Stimulated activated CD8-positive, alpha-beta memory T cell treated with anti-CD3 and anti-CD28 coated beads, Interleukin-15, amount 100 ng/mL, for 1 hour (primary cell): ENCODE measurements around the gene EGFLAM.
"Not testable (repeated sequence)": the region's sequence is repeated elsewhere in the genome, so short reads cannot be mapped to it uniquely, and the experiment has no call there.

Source experiments
- DNase-seq: peaks from one replicate; pipeline ENCODE4 v3.0.0-alpha.2; 2020; ENCODE audit warnings: low read depth

EGFLAM gene

DNA sequence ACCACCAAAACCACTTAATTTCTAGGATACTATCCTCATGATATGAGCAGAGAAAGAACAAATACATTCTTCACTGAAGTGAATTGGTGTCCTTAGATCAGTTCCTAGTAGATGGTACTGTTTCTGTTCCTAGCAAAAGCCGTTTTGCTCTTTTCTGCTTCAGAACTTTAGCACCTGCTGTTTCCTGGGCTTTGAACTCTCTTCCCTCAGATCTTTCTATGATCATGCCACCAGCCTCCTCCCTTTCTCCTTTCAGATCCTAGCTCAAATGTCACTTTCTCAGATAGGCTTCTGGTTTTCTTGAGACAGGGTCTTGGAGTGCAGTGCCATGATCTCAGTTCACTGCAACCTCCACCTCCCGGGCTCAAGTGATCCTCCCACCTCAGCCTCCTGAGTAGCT lies 118.0 kb downstream of the EGFLAM start:
- DNase-seq, result no peak

DNA sequence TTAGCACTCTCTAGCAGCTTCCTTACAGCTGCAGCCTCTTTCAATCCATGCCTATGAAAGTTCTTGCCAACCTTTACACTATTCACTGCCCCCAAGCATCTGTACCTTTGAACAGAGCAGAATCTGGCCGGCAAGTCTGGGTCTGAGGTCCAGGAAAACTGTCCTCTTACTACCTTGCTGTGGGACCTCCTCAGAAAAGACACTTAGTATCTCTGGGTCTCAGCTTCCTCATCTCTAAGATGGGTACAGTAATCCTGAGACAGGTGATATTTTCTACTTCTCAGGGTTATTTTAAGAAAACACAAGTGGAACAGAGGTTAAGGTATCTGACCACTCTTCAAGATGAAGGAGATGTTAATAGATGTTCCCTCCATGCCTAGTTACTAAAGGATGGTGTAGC lies 120.2 kb downstream of the EGFLAM start:
- DNase-seq, result no peak

DNA sequence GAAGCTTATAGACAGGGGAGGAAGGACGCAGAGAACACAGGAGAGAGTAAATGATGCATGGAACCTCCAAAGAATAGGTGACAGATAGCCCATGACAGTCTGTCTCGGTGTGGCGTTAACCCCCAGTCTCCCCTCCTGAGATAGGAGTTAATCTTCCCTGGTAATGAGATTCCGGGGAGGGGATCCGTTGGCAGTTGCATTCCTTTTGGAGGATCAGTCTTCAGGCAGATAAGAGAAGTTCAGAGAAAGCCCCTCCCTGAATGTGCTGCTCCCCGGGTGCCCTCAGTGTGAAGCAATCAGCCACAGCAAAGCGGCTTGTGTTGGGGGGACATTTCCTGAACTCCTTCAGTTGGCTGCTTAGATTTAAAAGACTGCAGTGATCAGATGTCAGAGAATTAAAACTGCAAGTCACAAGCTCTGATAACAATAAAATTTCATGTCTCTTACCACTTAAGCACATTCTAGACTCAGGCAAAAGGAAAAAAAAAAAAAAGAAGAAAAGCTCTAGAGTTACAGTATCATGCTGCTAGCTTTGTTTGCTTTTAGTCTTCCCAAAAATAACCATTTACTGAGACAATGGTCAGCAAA lies 121.1 kb downstream of the EGFLAM start:
- DNase-seq, result no peak

DNA sequence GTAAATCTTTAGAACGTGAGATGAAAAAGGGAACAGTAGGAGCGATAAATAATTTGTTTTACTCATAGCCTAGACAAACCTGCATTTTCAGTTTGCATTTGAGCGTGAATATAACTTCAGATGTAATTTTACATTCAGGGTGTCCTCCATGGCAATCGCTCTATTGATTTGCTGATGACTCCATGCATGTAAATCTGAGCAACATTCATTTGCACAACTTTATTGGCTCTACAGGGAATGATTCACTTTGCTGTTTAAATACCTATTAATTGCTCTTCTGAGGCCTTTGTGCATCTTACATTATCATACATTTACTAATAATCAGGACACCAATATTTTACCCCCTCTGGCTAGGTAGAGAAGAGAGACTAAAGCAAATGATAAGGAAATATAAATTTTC lies 122.2 kb downstream of the EGFLAM start:
- no peak for DNase-seq

DNA sequence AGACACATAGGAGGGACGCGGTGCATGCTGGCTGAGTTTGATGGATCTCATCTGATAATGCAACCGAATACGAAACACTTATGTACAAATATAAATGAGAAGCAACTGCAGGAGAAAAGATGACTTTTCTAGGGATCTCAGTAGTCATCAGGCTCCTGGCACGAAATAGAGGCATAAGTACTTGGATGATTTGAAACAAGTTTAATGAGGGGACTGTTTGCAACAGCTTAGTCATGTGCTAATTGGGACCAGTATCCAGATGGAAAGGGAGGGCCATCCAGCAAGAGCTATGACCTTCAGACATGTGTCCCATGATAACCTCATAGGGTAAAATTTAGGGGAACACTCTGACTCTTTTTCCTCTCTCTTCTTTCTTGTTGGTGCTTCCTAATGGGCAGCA lies 123.0 kb downstream of the EGFLAM start:
- no peak for DNase-seq

DNA sequence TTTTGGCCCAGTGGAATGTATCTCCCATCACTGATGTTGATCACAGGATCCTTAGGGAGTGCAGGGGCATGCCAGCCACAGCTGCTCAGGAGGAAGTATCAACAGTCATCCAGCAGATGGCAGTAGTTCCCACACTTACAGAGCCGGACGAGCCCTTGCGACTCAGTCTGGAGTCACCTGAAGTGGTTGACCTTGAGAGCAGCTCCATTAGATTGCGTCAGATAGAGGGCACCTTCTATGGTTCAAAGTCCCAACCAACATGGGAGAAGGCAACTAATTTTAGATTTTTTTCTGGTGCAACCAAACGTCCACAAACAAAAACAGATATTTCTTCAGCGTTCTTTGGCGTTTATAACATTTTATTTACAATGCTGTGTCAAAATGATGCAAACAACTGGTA lies 124.5 kb downstream of the EGFLAM start:
- peak; percentile 16 for DNase-seq

DNA sequence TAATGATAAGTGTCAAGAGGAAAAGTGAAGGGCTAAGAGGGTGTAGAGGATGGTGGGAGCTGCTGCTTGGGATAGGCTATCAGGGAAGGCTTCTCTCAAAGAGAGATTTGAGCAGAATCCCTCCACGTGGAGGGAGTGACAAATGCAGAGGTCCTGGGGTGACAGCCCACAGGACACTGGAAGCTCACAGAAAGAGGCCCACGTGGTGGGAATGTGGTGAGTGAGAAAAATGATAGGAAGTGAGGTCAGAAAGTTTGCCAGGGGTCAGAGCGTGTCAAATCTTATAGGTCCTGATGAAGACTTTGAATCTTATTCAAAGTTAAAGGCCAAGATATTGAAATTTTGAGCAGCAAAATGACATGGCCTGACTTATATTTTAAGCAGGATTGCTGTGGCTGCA lies 125.3 kb downstream of the EGFLAM start:
- no peak for DNase-seq

DNA sequence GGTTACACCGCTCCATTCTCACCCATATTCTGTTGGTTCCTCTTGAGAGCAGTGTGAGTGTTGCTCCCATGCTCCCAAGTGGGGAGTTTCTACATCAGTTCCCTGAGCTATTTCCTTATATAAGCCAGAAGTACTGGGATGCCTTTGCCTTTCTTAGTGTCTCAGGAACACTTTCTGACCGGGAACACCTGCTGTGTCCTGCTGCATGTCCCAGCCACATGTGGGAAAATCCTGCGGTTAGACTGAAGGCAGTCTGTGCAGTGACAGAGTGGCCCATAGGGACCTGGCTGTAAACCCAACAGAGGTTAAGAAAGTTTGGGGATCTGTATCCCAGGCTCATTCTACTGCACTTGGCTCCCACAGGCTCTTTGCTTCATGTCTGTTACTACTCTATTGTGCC lies 126.0 kb downstream of the EGFLAM start:
- DNase-seq, result no peak

DNA sequence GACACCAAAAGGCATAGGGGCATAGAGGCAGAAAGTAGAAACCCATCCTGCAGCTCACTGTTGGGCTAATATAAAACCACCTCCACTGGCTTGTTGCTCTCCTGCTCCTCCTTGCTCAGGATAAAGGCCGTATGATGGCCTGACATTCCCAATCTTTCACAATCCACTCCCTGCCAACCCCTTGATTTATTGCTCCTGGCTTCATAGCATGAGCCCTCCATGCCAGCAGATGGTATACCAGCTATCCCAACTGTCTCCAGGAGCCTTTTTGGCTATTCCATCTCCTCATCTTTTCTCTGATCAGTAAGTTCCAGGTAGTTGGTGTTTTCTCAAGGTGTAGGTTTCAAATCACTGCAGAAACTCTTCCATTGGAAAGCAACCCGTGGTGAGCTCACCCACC lies 128.8 kb downstream of the EGFLAM start:
- DNase-seq, result no peak

DNA sequence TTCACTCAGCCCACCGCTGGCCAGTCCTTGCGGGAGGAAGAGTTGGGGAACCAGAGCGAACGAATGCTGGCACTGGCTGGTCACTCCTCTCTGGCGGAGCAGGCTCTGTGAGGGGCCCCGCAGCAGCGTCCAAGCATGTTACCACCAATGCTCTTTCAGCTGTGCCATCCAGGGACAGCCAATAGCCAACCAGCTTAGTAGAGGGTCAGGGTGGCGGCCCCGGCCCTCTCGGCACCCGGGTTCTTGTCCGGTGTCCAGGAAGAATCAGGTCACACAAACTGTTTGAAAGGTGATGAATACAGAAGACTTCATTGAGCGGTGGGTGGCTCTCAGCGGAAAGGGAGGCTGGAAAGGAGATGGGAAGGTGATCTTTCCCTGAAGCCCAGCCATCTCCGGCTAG lies 135.3 kb downstream of the EGFLAM start:
- no peak for DNase-seq

DNA sequence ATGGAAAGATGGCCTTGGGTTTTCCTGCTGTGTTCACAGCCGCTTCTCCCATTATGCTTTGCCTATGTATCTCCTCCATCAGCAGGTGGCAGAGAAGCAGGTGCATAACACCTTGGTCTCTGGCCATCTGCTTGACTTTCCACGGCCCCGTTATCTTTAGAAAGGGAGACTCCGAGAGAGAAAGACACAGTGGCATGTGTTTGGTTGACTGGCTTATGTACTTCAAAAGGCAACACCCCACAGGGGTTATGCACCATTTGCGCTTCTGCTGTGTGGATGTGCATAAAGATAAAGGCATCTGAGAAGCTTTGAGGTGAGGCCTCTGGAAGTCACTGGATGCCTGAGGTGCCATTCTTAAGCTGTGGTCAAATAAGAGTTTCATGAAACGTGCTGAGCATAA lies 138.4 kb downstream of the EGFLAM start:
- DNase-seq, result no peak

DNA sequence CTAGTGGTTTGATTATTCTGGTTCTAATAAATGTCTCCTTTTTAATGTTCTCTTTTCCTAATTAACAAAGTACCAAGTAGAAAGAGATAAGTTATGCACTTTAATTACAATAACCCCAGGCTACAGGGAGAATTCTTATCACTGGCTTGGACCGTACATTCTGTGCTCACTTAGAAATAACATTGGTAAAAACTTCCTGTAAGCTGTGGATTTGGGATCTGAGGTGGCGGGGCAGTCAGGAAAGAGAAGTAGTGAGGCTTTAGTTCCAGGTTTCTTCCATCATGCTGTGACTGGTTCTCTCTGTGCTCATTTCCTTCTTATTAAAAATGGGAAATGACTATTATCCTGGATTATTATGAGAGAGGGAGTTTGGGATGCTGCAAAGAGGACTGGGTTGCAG lies 142.0 kb downstream of the EGFLAM start:
- no peak for DNase-seq

DNA sequence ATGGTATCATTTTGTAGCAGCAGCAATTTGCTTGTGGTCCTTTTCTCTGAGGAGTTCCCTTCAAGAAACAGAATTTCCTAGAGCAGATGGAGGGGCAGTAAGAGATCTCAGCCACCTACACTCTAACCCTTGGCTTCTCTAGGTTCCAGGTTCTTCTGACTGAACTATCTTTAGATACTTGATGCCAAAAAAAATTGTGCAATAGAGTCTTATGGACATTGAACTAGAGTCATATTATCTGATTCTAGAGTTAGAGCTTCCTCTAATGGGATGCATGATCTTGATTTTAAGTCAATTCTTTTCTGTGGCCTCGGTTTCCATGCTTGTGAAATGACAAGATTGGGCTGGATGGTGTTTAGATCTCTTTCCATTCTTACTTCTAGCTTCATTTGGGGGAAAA lies 142.8 kb downstream of the EGFLAM start:
- DNase-seq, result no peak

DNA sequence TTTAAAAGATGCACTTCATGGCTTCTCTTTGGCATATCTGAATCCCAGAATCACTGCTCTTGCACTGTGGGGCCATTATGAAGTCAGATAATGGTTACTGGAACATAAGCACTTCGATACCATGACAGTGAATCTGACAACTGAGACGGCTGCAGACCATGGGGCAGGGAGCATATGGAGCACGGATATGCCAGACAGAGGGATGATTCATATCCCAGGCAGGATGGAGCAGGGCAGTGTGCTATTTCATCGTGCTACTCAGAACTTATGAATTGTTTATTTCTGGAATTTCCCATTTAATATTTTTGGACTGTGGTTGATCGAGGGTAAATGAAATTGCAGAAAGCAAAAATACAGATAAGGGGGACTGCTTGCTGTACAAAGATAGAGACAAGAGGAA lies 145.0 kb downstream of the EGFLAM start:
- no peak for DNase-seq

DNA sequence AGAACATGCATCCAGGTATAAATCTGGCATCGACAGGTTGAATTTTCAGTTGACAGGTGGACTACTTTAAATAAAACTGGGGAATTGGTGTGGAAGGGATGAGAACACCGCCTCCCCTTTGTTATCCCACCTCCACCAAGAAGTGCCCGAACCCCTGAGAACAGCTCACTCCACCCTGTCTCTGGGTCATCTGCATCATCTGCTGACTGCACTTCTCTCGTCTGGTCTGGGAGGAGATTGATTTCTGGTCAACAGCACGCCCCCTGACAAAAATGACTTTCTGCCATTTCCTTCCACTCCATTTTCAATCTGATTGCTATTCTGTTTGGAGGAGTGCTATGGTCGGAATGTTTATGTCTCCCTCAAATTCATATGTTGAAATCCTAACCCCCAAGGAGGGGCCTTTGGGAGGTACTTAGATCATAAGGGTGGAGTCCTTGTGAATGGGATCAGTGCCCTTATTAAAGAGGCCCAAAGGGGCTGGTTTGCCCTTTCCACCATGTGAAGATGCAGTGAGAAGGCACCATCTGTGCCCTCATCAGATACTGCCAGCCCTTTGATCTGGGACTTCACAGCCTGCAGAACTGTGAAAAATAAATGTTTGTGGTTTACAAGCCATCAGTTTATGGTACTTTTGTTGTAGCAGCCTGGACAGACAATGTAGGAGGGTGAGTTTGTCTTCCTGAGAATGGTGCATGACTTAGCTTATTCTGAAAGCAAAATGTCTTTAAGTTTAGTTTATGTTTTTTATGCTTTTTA lies 145.7 kb downstream of the EGFLAM start:
- DNase-seq, result no peak

DNA sequence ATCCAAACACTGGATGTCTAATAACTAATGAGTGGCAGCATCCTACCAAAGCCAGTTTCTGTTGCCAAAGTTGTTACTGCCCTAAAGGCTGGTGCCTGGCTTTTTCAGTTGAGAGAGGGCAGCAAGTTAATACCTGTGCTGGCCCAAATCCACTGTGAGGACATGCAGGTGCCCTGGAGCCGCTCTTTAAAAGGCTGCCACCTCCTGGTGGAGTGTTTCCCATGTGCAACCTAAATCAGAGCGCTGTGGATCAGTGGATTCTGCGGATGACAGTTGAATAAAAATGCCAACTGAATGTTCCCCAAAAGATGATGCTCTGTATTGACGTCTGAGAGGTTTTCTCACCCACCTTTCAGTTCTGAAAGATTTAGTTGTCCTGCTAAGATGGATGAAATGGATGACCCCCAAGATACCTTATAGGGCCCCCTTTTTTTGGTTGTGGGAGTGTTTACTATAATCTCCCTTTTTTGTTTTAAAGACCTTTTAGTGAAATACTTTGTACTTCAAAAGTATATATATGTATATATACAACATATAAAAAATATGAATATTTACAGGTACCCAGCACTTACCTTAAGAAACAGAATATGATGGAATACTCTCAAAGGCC lies 146.4 kb downstream of the EGFLAM start:
- no peak for DNase-seq

DNA sequence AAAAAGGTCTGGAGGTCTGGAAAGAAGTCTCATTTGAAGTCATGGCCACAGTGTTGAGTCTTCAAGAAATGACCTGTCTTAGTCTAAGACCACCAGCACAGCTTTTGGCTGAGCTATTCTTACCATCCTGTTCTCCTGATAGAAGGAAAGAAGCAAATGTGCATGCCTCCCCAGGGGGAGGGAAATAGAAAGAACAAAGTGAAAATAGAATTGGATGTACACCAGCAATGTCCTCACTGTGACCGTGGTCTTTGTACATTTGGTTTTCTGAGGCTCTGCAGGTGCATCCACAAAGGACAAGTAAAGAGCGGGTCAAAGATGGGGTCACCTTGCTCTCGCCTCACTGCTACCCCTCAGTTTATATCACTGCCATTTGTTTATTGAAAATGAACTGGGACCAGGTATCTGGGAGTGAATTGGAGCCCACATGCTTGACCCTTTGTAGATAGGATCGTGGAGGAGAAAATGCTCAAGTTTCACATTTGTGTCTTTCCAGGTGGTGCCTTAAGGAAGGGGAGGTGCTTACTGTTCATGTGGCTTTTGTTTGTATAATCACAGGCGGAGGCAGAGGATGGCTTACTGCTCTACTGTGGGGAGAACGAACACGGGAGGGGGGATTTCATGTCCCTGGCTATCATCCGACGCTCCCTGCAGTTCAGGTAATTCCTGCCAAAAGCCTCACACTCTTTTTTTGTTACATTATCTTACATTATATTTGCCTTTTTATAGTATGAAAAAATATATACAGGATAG lies 150.3 kb downstream of the EGFLAM start:
- no peak for DNase-seq

DNA sequence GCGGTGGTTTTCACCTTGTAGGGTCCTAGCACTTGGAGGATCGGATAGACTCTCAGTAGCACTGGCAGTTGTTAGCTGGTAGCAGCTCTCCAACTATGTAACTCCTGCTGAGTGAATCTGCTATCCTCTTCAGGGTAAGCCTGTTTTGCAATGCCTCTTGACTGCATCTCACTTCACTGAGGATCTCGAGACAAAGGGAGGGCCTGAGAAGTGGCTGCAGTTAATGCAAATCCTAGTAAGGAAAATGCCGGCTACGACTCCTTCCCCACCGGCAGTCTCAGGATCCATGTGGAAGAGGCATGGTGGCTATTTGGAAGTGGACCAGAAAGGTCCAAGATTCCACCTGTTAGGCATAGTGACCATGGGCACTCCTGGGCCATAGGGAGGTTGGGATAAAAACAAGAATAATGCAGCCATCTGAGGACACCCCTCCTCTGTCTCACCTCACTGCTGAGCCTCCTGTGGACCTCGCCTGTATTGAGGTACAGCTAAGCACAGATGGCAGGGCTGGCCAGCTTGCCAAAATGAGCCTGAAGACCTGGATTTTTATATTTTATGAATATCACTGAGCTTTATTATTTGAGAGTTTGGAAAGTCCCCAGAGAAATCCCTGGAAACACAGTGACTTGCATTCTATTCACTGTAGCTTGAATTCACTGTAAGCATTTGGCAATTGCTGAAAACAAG lies 152.1 kb downstream of the EGFLAM start:
- DNase-seq, result no peak

DNA sequence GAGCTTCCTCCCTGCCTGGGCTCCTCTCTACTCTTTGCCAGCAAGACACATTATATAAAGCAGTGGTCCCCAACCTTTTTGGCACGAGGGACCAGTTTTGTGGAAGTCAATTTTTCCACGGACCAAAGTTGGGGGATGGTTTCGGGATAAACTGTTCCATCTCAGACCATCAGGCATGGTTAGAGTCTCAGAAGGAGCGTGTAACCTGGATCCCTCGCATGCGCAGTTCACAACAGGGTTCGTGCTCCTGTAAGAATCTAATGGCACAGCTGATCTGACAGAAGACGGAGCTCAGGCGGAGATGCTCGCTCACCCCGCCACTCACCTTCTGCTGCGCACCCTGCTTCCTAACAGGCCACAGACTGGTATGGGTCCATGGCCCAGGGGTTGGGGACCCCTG lies 155.3 kb downstream of the EGFLAM start:
- DNase-seq, result no peak

DNA sequence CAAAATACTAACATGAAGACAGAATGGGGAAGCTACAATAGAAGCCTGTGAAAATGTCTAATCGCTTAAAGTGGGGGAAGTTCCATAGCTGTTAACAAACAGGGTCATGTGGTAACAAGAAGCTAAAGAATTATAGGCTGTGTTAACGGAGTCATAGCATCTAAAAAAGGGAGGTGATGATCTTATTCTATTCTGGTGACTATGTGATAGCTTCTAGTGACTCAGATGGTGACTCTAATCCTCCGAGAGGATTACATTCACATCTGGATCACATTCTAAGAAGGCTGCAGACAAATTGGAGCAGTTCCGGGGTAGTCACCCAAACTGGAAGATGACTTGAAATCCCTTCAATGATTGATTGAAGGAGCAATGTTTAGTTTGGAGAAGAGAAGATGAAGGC lies 156.0 kb downstream of the EGFLAM start:
- no peak for DNase-seq

DNA sequence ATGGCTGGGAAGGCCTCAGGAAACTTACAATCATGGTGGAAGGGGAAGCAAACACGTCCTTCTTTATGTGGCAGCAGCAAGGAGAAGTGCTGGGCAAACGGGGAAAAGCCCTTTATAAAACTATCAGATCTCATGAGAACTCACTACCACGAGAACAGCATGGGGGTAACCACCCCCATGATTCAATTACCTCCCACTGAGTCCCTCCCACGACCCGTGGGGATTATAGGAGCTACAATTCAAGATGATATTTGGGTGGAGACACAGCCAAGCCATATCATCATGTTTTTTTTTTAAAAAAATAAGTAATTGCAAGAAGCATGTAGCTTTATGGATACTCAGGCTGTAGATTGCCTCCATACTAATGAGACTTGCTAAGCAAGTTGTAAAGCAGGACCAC lies 157.4 kb downstream of the EGFLAM start:
- DNase-seq, result not testable (repeated sequence)

DNA sequence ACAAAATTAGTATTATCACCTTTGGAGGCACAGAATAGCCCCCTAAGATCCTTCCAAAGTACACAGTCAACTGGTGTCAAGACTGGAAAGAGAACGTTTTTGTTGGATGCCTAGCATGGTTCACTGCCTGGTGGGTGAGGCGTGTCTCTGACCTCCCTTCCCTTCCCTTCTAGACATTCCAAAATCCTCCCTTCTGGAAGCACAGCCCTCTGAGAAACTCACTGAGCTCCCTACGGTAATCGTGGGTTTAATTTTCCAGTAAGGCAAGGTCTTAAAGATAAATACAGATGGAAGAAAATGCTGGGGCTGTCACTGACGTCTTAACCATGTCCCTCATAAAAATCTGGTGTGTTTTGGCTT lies 159.3 kb downstream of the EGFLAM start:
- DNase-seq, result no peak

DNA sequence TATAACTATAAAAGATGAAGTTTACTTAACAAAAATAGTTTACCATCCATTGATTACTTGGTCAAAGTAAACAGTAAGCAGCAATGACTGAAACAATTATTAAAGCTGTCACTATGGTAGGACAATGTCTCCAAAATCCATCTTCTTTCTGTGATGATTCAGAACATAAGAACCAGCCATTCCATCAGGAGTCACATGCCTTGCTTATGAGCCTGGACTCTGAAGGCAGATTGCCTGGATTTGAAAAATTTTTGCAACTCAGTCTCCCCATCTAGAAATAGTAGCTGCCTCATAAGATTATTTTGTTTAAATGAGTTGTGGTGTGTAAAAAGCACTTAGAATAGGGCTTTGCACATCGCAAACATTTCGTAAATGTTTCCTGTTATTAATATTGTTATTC lies 161.9 kb downstream of the EGFLAM start:
- no peak for DNase-seq
